ENCODE results near the gene CNN2.

DNA sequence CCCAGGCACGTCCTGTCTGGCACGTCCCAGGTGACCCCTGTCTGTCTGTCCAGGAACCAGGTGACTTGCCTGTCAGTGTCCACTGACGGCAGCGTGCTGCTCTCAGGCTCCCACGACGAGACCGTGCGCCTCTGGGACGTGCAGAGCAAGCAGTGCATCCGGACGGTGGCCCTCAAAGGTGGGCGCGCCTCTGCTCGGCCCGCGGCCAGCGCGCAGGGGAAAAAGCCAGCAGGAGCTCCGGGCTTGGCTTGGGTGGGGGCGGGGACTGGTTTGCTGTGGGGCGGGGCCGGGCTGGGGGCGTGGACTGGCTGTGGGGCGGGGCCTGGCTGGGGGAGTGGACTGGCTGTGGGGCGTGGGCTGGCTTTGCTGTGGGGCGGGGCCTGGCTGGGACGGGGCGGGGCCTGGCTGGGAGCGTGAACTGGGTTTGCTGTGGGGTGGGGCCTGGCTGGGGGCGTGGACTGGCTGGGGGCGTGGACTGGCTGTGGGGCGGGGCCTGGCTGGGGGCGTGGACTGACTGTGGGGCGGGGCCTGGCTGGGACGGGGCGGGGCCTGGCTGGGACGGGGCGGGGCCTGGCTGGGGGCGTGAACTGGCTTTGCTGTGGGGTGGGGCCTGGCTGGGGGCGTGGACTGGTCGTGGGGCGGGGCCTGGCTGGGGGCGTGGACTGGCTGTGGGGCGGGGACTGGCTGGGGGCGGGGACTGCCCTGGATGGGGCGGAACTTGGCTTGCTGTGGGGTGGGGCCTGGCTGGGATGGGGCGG is 35.1 kb upstream of the CNN2 start:
- TF ChIP-seq, protein P1, sequence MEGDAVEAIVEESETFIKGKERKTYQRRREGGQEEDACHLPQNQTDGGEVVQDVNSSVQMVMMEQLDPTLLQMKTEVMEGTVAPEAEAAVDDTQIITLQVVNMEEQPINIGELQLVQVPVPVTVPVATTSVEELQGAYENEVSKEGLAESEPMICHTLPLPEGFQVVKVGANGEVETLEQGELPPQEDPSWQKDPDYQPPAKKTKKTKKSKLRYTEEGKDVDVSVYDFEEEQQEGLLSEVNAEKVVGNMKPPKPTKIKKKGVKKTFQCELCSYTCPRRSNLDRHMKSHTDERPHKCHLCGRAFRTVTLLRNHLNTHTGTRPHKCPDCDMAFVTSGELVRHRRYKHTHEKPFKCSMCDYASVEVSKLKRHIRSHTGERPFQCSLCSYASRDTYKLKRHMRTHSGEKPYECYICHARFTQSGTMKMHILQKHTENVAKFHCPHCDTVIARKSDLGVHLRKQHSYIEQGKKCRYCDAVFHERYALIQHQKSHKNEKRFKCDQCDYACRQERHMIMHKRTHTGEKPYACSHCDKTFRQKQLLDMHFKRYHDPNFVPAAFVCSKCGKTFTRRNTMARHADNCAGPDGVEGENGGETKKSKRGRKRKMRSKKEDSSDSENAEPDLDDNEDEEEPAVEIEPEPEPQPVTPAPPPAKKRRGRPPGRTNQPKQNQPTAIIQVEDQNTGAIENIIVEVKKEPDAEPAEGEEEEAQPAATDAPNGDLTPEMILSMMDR (IDR thresholded peaks at IDR 0.05) = no peak
- no peak for TF ChIP-seq POLR2A (IDR thresholded peaks at IDR 0.05)
